NCI-H2196 treated with DMSO at 0.1 percent for 48 hours (cell line): ENCODE results near the gene ZPBP.
"Not testable (repeated sequence)": the region's sequence is repeated elsewhere in the genome, so short reads cannot be mapped to it uniquely, and the experiment has no call there.

Experiments used
- DNase-seq: peaks from one replicate; lab custom pipeline; 2025; ENCODE audit not compliant: unreplicated experiment; lab: John Stamatoyannopoulos, UW

Gene ZPBP

DNA sequence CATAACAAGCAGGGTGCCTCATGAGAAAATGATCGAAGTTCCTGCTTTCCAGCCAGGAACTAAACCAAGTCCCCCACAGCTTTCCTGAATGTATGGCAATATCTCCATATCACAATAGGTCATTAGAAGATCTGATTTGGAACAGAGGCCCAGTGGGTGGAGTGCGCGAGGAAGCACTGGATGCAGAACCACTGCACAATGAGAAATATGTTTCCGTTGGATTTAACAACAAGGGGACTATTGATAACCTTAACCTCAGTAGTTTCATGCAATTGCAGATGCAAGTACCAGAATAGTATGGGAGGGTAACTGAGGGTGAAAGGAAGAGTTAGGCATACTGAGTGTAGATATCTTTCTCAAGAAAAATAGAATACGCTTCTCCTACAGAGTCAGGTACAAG is 45.3 kb downstream of the ZPBP start:
- no peak for DNase-seq

GRCh38 chr7:50041165-50041564 is 51.9 kb downstream of the ZPBP start:
- DNase-seq = not testable (repeated sequence)

DNA sequence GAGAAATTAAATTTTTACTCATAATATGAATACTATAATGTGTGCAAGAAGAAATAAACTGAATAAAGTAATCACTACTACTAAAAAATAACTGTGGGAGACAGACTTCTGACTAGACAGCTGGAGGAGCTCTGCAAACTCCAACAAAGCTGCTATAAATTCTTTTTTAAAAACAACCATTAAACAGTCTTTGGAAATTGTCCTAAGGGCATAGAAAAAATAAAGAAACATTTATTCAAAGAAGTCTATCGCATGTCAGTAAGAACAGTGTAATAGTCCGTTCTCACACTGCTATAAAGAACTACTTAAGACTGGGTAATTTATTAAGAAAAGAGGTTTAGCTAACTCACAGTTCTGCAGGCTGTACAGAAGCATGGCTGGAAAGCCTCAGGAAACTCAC is 56.0 kb downstream of the ZPBP start:
- DNase-seq = no peak

GRCh38 chr7:50022991-50023390 is 70.1 kb downstream of the ZPBP start:
- DNase-seq = no peak

DNA sequence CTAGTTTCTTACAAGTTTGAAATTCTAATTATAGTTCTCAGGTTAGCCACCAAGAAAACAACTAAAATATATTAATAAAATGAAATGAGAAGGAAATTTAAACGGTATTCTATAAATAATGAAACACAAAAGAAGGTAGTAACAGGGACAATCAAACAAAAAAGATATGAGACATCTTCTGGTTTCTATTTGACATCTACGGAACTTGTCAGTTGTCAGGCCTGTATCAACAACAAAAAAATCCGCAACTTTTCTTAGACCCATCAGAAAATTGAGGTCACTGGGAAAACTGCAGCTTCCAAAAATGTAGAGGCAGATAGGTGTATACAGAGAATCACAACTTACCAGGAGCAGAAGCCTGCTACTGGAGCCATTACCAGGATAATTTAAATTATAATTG is 70.6 kb downstream of the ZPBP start:
- DNase-seq = no peak

DNA sequence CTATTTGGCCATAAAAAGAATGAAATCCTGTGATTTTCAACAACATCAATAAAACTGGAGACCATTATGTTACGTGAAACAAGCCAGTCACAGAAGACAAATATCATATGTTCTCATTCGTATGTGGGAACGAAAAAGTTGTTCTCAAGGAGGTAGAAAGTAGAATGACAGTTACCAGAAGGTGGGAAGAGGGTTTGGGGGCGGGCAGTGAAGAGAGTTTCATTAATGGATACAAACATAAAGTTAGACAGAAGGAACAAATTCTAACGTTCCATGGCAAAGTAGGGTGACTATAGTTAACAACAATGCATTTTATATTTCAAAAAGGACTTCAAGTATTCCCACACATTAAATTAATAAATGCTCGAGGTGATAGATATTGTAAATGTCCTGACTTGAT is 97.4 kb downstream of the ZPBP start:
- DNase-seq = no peak

- DNase-seq = no peak
Observed at GRCh38 chr7:49986191-49986590, 106.9 kb downstream of the ZPBP start.

DNA sequence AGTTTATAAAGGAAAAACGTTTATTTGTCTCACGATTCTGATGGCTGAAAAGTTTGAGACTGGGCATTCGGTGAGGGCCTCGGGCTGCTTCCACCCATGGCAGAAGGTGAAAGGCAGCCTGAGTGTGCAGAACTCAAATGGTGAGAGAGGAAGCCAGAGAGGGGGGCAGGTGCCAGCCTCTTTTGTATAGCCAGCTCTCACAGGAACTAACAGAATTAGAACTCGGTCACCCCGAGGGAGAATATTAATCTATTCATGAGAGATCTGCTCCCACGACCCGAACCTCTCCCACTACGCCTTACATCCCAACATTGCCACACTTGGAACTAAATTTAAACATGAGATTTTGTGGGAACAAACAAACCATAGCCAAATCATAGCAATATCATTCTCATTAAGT is 112.6 kb downstream of the ZPBP start:
- DNase-seq = no peak

DNA sequence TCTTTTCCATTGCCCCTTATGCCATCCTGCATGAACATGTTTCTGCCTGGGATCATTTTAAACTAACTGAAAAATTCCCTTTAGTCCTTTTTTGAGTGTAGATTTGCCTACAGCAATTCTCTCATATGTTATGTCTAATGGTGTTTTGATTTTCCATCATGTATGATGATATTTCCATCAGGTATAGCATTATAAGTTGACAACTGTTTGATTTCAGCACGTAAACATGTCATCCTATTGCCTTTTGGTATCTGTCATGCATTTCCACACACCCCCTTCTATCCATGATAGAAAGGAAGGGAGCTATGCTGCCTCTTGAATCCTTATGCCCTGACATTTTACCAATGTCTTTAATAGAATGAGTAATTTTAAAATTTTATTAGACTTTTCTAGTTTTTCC is 116.8 kb downstream of the ZPBP start:
- no peak for DNase-seq

GRCh38 chr7:49974035-49974434 is 119.0 kb downstream of the ZPBP start:
- no peak for DNase-seq

DNA sequence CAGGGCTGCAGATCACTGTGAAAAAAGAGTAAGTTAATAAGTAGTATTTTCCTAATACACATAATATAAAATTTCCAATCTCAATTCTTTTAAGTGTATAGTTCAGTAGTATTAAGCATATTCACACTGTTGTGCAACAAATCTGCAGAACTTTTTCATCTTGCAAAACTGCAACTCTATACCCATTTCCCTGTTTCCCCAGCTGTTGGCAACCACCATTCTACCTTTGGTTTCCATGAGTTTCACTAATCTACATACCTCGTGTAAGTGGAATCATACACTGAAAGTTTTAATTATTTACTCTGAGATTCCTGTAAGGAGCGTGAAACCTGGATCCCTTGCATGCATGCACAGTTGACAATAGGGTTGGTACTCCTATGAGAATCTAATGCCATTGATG is 155.4 kb downstream of the ZPBP start:
- DNase-seq = no peak

GRCh38 chr7:49931627-49932026 is 161.4 kb downstream of the ZPBP start:
- DNase-seq = no peak

- DNase-seq = no peak
Observed at GRCh38 chr7:49928787-49929186, 164.3 kb downstream of the ZPBP start.

DNA sequence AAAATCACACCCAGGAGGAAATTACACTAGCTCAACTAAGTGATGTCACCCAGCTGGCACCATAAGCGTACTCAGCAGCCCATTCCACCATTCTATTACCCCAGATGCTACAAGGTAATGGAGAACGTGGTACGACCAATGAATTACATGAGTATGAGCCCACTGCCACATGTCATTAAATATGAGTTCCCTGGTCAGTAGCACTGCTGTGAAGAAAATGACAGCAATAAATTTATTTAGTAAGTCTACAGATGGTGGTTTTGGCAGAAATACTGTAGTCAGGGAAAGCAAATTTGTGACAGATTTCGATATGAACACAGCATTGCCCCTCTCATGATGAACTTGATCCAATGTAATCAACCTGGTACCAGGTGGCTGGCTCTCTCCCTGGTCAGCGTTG is 165.4 kb downstream of the ZPBP start:
- DNase-seq = no peak

GRCh38 chr7:49926720-49927119 is 166.3 kb downstream of the ZPBP start:
- DNase-seq = no peak

DNA sequence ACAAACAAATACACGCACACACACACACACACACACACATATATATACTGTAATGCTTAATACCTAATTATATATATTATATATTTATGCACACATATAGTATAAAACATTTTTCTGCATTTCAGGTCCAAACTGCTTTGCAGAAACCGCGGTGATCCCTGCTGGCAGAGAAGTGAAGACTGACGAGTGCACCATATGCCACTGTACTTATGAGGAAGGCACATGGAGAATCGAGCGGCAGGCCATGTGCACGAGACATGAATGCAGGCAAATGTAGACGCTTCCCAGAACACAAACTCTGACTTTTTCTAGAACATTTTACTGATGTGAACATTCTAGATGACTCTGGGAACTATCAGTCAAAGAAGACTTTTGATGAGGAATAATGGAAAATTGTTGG is 181.1 kb downstream of the ZPBP start:
- DNase-seq = no peak

DNA sequence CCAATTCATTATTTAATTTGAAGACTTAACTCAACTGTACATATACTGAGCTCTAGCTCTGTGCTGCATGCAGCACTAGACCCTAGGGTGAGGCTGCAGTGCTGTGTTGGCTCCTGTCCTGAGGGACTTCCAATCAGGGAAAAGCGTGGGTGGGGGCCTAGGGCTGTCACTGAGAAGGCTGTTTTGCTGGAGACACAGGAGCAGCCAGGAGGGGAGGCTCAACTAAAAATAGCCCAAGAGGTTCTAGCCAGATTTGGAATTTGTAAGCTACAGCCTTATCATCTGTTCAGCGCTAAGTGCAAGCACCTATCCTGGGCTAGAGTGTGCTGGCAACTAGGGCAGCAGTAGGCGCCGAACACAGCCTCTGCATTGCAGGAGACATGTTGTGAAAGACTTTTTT is 198.5 kb downstream of the ZPBP start:
- DNase-seq = no peak

- no peak for DNase-seq
Observed at GRCh38 chr7:49893131-49893530, 199.9 kb downstream of the ZPBP start.

GRCh38 chr7:49892481-49892880 is 200.6 kb downstream of the ZPBP start:
- DNase-seq = no peak
